AML-193 (cell line): ENCODE data around the gene SHD.
"Not testable (repeated sequence)": the region's sequence is repeated elsewhere in the genome, so short reads cannot be mapped to it uniquely, and the experiment has no call there.

Source experiments
- DNase-seq, 2 experiments: peaks; one replicate each; lab custom pipeline; 2025; lab: John Stamatoyannopoulos, UW

The SHD gene

DNA sequence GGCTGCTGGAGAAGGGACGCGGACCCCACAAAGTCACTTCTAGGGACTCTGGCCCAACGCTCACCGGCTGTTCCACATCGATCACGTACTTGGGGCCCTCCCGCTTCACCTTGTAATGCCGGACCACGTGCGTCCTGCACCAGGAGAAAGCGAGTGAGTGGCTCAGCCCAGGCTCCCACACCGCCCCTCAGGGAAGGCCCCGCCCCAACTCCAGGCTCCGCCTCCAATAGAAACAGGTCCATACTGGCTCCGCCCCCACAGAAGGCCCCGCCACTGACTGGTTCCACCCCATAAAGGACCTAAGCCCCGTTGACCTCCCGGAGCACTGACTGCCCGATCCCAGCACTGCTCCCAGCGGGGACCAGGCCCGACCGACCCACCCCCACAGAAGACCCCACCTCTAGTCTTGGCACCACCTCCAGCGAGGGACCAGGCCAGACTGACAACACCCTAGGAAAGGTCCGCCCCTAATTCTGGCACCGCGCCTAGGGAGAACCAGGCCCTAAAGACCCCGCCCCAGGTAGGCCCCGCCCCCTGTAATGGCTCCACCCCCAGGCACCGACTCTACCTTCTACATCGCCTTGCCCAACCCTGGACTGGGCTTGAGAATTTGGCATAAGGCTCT lies 48.3 kb downstream of the SHD start:
- DNase-seq = no peak

DNA sequence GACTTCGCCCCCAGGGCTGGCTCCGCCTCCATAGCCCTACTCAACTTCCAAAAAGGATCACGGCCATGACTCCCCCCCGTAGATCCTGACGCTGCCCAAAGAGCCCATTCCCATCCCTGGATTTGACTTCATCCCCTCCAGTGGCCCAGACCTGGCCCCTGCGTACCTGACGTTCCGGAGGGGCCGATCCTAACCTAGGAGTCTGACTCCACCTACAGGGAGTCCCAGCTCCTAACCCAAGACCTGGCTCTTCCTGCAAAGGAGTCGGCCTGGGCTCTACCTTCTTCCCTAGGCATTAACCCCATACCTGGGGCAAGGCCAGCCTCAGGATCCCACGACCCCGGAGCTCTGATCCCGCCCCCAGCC lies 48.8 kb downstream of the SHD start:
- DNase-seq = no peak

DNA sequence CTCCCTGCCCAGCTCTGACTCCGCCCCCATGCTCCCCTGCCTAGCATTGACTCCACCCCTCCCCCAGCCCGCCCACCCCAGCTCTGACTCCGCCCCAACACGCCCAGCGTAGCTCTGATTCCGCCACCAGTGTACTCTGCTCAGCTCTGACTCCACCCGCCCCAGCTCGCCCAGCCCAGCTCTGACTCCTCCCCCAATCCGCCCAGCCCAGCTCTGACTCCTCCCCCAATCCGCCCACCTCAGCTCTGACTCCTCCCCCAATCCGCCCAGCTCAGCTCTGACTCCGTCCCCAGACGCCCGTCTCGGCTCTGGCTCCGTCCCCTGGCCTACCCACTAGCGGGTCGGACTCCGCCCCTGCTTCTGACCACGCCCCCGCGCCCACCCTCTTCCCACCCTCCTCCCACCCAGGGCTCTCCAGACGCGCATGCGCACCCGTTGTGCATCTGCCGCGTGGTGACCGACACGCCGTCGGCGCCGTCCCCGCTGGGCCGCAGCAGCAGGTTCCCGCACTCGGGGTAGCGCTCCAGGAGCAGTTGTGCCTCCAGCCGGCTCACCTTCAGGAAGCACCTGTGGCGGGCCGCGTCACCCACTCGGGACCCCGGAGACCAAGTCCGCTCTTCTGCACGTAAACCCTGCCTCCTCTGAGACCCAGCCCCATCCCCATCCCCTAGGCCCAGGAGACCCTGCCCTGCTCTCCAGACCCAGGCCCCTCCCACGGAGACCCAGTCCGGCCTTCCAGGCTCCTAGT lies 49.4 kb downstream of the SHD start:
- peak; percentile 85 to 88 for DNase-seq

DNA sequence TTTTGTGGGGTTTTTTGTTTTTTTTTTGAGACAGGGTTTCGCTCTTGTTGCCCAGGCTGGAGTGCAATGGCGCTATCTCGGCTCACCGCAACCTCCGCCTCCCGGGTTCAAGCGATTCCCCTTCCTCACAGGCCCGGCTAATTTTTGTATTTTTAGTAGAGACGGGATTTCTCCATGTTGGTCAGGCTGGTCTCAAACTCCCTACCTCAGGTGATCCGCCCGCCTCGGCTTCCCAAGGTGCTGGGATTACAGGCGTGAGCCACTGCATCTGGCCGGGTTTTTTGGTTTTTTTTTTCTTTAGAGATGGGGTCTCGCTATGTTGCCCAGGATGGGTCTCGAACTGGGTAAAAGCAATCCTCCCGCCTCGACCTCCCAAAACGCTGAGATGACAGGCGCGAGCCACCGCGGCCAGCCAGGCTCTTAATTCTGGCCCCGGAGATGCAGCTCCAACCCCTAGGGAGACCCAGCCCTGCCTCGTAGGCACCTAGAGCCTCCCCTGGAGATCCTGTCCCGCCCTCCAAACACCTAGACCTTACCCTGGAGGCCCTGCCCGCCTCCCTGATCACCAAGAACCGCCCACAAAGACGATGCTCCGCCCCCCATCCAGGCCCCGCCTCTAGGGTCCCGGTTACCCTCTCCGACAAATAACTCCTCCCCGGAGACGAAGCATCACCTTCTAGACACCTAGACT lies 50.1 kb downstream of the SHD start:
- DNase-seq = not testable (repeated sequence)

DNA sequence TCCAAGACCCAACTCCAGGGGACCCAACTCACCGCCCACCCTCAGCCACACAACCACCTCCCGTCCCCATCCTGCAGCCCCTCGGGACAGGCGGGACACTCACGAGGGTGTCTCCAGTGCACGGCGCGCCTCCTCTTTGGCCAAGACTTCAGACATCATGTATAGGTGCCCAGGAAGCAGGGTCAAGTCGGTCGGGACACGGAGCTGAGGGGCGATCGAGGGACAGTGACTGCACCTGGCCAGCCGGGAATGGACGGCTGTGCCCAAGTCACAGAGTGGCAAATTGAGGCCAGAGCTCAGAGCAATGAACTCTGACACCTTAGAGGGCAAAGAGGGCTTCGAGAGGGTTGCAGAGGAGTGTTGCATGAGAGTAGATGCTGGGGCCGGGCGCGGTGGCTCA lies 50.8 kb downstream of the SHD start:
- no peak for DNase-seq

DNA sequence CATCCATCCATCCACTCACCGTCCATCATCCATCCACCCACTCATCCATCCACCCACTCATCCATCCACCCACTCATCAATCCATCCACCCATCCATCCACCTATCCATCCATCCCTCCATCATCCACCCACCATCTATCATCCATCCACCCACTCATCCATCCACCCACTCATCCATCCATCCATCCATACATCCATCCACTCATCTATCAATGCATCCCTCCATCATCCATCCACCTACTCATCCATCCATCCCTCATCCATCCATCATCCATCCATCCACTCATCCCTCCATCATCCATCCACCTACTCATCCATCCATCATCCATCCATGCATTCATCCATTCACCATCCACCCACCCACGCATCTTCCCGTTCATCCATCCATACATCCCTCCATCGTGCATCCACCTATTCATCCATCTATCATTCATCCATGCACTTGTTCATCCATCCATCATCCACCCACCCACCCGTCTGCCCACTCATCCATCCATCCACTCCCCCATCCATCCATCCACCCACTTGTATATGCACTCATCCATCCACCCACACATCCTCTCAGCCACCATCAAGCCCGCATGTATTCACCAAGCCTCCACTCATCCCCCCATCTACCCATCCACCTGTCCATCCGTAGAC lies 56.0 kb downstream of the SHD start:
- DNase-seq = no peak

DNA sequence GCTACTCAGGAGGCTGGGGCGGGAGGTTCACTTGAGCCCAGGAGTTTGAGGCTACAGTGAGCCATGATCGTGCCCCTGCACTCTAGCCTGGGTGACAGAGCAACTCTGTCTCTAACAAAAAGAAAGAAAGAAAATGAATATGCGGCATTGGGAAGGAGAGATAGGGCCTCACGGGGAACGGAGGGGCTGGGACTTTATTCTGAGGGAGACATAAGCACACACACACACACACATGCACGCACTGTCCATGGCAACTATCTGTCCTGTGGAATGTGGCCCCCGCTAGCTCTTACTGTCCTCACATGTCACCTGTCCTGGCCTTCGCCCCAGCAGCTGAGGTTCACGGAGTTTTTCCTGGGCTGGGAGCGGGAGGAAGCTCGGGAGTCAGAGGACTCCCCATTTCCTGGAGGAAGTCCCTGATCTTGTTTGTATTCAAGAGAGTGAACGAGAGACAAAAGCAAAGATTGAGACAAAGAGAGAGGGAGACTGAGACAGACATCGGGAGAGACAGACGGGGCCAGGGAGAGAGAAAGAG lies 58.9 kb downstream of the SHD start:
- DNase-seq = no peak

DNA sequence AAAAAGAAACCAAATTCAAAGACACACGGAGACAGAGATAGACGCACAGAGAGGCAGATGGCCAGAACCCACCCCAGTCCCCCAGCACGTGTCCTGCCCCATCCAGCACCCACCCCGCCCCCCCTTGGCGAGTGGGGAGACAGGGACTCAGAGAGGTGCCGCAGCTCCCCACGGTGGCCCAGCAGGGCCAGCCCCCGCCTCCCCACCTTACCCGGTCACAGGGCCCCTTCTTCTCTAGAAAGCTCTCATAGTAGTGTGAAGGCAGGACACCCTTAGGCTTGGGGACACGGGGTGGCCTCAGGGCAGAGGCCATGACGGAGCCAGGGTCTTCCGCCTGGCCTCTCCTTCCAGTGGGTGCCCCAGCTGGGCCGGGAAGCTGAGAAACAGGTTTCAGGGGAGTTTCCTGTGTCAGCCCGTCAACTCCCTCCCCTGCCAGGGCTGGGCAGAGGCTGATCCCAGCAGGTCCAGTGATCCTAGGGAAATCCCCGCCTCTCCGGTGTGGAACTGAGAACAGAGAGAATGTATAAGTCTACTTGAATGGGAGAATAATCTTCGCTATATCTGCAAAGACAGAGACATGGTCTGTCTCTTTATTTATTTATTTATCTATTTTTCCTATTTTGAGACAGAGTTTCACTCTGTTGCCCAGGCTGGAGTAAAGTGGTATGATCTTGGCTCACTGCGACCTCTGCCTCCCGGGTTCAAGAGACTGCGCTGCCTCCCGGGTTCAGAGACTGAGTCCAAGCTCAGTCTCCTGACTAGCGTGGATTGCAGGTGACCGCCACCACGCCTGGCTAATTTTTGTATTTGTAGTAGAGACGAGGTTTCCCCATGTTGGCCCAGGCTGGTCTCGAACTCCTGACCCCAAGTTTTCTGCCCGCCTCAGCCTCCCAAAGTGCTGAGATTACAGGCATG lies 59.6 kb downstream of the SHD start, which contains the start of gene STAP2:
Gene STAP2 (minus strand): TSS at position 387 of the 915 bp plus-strand sequence. CDS start 74 bp downstream, at position 313.
- DNase-seq = no peak
